Left kidney (tissue), 2 donors: ENCODE measurements around the gene KIAA1755. TPM values are rescaled to one million over a fixed set of nuclear protein-coding genes. Genes with fewer than 3 reads are reported as not detected.

ENCODE experiments used
- DNase-seq: peaks from one replicate; pipeline ENCODE4 v3.0.0-alpha.2; 2013
- polyA plus RNA-seq: library from polyadenylated mRNA; unstranded; fragments of 120-200 nt; gene quantifications from one replicate; pipeline ENCODE4 v1.2.1, GENCODE V29; 2013; ENCODE audit not compliant: insufficient read length

Gene KIAA1755
- polyA plus RNA-seq, 1 donor = 2.1 TPM

DNA sequence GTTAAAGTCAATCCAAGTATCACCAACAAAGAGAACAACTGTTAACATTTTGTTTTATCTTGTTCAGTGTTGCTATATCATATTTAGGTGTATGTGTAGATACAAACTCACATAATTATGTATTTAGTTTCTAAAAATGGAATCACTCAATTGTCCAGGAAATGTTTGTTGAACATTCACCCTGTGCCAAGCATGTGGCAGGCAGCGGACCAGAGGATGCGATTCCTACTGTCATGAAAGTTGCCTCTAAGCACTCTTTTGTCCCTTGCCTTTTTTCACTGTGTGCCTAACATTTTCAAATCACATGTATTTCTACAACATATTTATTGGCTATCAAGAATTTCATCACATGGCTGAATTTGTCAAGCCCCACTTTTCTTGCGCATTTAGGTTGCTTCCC is 78.6 kb downstream of the KIAA1755 start:
- DNase-seq = no peak

DNA sequence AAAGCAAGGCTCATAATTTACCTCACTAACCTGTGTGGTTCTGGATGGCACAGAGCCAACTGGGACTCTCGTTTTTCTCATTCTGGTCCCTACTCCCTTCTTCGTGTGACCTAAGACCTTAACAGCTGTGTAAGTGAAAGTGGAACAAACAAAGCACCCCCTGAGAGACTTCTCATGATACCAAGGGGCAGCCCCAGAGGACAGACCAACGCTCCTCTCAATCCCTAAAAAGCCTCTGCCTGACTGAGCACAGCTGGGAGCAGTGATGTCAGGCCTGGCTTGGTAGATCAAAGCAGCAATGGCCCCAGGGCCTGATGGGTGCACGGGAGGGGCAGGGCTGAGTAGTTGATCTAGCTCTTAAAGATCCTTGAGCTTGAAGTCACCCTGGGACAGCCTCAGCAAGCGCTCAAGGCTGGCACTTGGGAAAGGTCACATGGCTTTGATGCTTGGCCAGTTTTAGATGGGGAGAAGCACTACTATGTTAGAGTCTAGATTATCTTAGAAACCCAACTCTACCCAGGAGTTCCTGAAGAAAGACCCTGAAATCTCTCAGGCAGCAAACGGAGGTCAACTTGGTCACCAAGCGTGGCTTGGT is 79.2 kb downstream of the KIAA1755 start:
- DNase-seq = no peak

GRCh38 chr20:38180781-38181180 is 79.8 kb downstream of the KIAA1755 start:
- no peak for DNase-seq

DNA sequence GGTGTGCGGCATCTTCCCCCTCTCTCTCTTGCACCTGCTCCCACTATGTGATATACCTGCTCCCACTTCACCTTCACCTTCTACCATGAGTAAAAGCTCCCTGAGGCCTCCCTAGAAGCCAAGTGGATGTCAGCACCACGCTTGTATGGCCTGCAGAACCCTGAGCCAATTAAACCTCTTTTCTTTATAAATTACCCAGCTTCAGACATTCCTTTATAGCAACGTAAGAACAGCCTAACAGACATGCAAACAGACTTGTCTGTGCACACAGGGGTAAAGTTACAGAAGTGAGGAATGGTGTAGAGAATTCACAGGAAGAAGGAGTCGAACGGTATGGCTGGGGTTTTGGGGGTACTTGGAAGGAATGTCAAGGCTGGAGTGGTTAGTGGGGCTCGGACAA is 80.7 kb downstream of the KIAA1755 start:
- DNase-seq = no peak

DNA sequence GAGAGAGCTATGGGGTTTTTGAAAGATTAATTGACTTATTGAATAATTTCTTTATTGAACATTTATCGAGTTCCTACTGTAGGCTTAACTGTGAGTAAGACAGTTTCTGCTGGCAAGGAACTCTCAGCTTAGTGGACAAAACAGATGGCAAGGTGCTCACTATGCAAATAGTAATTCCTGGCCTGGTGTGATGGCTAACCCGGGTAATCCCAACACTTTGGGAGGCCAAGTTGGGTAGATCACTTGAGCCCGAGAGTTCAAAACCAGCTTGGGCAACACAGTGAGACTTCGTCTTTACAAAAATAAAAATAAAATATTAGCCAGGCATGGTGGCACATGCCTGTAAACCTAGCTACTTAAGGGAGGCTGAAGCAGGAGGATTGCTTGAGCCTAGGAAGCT is 82.0 kb downstream of the KIAA1755 start:
- no peak for DNase-seq

- DNase-seq = no peak
Observed at GRCh38 chr20:38178065-38178491, 82.5 kb downstream of the KIAA1755 start.

DNA sequence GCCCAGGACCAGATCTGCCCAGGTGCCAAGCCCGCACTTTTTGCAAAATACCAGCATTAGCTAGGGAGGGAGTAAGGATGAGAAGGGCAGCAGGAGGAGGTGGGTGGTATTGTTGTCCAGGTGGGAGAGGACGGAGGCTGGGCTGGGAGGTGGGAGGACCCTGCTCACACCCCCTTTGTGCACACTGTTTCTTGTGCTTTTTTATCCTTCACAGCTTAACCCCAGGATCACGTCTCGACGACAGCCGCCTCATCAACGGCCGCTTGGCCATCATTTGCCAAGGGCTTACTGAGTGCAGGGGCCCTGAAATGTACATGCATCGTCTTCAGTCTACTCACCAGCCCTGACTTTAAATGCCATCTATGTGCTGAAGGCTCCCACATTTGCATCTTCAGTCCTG is 83.3 kb downstream of the KIAA1755 start:
- no peak for DNase-seq

- no peak for DNase-seq
Observed at GRCh38 chr20:38175304-38176180, 85.0 kb downstream of the KIAA1755 start.

DNA sequence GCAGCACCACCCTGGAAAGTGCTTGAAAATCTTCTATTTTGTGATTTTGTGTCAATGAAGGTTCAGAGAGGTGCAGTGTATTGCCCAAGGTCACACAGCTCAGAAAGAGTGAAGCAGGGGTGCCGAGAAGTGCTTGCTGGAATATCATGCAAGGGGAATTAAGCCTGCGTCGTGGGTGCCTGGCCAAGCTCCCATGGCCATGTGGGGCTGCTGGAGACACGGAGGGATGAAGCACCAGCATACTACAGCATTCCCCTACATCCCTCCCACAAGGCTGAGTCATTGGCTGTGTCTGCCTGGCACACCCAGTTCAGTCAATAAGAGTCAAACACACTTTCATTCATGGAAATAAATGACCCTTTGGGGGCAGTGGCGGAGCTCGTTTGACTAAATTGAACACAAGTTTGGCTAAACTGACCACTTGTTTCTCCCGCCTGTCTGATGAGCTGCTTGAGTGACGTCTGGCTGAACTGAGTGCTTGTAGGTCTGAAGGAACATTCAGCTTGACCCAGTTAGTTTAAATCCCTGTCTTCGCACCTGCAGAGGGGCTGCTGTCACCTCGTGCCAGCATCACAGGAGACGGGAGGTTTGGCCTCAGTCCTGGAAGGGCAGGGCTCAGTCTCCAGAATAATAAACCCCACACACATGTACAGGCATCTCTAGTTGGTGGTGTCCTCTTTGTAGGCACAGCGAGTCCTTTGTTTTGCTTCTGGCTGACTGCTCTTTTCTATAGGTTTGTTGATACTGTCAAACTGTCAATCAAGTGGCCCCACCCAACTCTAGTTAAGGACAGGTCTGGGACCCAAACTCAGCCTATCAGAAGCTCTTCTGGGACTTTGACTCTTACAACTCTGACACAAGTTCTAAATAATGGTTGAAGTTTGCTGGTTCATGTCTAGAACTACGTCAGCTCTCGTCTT is 87.0 kb downstream of the KIAA1755 start:
- no peak for DNase-seq

- no peak for DNase-seq
Observed at GRCh38 chr20:38172408-38172807, 88.1 kb downstream of the KIAA1755 start.

DNA sequence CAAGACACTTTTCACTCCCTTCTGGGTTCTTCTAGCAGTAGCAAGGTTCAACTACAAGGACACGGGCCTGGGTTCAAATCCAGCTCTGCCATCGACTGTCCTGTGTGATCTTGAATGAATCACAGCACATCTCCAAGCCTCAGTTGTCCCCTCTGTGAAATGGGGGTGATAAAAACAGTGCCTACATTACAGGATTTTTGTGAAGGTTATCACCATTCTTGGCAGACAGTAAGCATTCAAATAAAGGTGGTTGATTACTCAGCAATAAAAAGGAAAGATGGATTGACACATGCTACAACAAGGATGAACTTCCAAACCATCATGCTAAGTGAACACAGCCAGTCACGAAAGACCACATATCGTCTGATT is 88.9 kb downstream of the KIAA1755 start:
- DNase-seq = no peak

DNA sequence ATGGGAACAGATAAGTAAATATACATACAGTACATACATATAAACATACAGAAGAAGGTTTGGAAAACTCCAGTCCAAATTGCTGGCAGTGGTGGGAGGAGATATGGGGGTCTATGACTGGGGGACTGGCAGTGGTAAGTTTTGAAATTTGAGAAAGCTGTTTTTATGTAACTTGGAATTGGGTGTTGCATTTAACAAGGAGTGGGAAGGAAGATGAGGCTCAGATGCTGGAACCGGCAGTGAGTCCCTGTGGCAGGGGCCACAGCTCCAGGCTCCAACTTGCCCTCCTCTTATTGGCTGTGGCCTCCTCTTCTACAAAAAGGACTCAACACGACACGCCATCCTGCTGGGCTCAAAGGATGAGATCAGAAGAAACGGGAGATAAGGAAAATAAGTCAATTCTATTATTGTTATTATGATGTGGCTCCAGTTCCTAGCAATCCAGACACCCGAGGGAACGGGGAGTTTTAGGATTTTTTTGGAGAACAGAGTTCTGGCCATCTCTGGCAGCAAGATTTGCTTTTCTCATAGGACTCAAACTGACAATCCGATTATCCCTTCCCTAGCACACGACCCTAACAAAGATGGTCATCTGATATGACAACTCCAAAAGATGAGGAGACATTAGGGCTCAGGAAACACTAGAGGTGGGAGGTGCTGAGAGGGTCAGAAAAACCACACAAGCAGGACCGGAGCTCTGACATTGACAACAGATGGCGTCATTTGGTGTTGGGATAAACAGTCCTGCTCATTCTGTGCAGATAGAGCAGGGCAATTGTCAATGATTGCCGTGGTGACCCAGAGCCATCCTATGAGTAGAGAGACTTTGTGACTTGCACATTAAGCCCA is 89.5 kb downstream of the KIAA1755 start:
- DNase-seq = no peak

DNA sequence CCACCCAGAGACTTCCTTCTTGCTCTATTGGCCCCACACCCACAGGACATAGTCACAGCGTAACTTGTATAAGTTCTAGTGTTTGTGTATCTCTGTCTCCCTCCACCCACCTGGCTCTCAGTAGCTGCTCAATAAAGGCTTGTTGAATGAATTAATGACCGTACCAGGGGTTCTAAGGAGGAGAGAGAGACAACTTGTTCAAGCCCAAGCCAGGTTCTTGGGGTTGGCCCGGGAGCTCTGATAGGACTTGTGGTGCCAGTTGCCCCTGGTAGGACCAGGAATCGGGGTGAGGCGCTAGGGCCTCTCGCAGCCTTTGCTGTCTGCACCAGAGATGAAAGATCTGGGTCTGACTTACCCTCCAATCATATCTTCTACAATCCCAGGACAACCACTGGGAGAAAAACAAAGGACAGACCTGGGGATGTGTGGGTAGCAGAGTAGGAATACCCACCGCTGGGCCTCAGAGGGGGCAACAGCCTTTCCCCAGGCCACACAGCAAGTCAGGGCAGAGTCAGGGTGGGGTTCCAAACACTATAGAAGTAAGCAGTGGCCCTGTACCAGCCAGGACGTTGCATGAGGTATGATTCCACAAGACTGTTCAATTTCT is 90.2 kb downstream of the KIAA1755 start:
- DNase-seq = no peak

DNA sequence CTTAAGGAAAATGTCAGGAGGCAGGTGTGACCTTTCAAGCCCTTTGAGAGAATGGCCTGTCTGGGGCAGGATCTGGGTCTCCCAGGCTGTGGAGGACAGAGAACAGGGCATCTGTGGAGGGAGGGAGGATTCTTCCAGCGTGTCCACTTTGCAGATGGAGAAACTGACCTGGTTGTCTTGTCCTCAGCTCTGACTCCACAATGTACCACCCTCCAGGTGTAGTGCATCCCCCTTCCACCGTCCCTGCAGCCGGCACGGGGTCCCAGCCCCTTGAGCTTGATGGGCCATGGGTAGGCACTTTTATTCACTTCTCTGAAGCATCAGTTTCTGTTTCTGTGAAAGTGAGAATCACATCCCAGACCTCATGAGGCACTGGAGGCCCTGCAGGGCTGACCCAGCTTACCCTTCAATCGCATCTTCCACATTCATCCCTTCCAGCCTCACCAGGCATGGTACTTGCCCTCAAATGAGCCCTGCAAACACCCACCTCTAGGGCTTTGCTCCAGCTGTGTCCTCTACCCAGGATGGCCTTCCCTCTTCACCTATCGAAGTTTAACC is 90.8 kb downstream of the KIAA1755 start:
- DNase-seq = no peak

DNA sequence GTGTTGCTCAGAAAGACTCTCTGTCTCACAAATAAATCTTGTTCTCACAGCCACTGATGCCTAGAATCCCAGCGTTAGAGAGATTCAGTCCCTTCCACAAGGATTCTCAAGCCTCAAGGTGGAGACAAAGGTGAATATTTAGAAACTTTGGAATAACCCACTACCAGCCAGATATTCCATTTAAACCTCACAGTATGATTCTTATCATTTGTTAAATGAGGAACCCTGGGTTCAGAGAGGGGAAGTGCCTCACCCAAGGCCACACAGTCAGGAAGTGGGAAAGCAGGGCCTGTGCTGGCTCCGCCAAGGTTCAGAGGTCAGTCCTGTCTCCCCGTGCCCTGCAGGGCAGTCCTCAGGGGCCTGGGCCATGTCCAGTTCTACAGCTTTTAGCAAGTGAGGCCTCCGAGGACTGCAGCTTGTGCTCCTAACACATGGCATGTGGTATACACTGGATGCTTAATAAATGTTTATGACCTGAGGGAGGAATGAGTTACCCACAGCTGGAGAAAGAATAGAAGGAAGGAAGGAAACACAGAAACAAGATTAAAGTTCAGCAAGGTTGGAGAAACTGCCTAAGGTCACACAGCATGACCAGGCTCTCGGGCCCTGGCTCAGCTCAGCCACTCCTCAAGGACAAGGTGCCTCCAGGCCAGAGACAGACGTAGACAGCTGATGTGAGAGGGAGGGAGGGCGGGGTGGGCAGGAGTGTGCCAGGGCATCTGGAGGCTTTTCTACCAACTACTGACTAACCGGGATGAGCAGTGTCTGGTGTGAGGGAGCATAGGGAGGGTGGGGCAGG is 91.5 kb downstream of the KIAA1755 start:
- no peak for DNase-seq

DNA sequence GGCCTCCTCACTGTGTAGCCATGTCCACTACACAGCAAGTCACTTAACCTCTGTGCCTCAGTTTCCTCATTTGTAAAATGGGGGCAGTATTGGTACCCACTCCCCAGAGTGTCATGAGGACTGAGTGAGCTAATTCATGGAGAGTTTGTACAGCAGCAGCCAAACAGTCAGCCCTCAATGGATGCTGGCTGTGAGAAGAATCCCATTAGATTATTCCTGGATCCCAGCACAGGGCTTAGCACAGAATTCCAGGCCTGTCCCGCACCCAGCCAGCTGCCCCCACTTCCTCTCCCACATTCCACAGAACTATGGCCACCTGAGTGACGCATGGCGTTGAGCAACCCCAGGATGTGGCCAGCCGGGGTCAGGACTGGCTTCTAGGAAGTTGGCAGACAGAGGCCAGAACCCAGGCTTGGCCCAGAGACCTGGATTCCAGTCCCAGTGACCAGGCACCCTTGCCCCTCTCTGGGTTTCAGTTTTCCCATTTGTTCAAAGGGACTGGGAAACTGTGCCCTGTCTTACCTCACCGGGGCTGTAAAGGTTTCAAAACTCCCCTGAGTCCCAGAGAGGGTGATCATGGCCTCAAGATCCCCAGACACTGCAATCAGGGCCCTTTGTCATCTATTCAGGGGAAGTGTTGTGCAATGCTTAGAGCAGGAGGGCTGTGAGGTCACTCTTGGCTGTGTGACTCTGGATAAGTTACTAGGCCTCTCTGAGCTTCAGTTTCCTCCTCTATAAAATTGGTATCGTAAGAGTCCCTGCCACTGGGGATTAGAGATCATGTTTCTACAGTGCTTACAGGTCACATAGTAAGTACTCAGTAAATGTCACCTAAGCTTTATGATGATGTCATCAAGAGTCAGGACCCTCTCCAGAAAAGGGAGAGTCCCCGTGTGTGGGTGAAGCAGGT is 92.4 kb downstream of the KIAA1755 start:
- DNase-seq = no peak

DNA sequence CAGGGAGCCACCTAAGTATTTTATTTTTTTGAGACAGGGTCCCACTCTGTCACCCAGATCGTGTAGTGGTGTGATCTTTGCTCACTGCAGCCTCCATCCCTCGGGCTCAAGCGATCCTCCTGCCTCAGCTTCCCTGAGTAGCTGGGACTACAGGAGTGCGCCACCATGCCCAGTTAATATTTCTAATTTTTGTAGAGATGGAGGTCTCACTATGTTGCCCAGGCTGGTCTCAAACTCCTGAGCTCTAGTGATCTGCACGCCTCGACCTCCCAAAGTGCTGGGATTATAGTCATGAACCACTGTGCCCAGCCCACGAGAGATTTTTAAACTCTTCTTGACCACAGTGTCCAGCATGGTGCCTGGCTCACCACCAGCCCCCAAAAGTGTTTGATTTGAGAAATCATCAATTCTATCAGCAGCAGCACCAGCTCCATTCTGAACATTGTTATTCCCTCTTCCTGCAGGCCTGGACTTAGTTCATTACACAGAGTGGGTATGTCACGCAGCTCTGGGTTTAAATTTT is 93.1 kb downstream of the KIAA1755 start:
- no peak for DNase-seq

GRCh38 chr20:38166703-38167233 is 93.8 kb downstream of the KIAA1755 start:
- DNase-seq = no peak
